K562 (cell line): ENCODE measurements around the gene ENPP7. TPM values are rescaled to one million over a fixed set of nuclear protein-coding genes. Genes with fewer than 3 reads are reported as not detected.
A peak's percentile ranks its signal among the peaks of the same experiment; 100 is the strongest.

Experiments used
- ATF7 ChIP-seq: fragments of 450-650 bp; IDR thresholded peaks from 2 replicates; pipeline ENCODE4 v1.7.1; 2014; ENCODE audit warnings: mild to moderate bottlenecking, moderate library complexity
- GTF2F1 ChIP-seq: IDR thresholded peaks from 2 replicates; pipeline ENCODE4 v1.6.1; 2011; ENCODE audit warnings: low read depth, low read length, improper control_type of control experiment
- KLF6 ChIP-seq: fragments of 250-450 bp; sonication (Bioruptor Pico); IDR thresholded peaks from 2 replicates; pipeline ENCODE4 v1.4.0; 2020; ENCODE audit warnings: mild to moderate bottlenecking, moderate library complexity, borderline replicate concordance
- L3MBTL2 ChIP-seq: fragments of 450-650 bp; IDR thresholded peaks from 2 replicates; pipeline ENCODE4 v1.6.1; 2016; ENCODE audit warnings: mild to moderate bottlenecking, moderate library complexity
- NONO ChIP-seq, 2 experiments: fragments of 200-400 bp in 1 of 2; fragments of 450-650 bp in 1 of 2; formaldehyde crosslinking in 1 of 2; IDR thresholded peaks; 2 replicates each; pipeline ENCODE4 v1.6.1; 2017; ENCODE audit warnings: low read depth in 2 of 2, mild to moderate bottlenecking in 2 of 2, moderate library complexity in 2 of 2, low read length in 1 of 2
- RBM34 ChIP-seq: fragments of 200-400 bp; formaldehyde crosslinking; IDR thresholded peaks from 2 replicates; pipeline ENCODE4 v1.6.1; 2018; ENCODE audit warnings: low read length, borderline replicate concordance; ENCODE audit not compliant: insufficient read depth
- SMC3 ChIP-seq: conservative IDR thresholded peaks from 2 replicates; pipeline ENCODE4 v1.6.1; 2011; ENCODE audit warnings: low read depth, low read length, improper control_type of control experiment; ENCODE audit not compliant: insufficient read depth
- TEAD1 ChIP-seq, 2 experiments: fragments of 450-650 bp in 1 of 2; sonication (generic) in 1 of 2; formaldehyde crosslinking; IDR thresholded peaks; 2 replicates each; pipeline versions ENCODE4 v1.4.0 to v1.8.0; 2020 to 2022; ENCODE audit warnings: mild to moderate bottlenecking in 2 of 2, missing genetic modification reagents in 1 of 2
- ZBTB7A ChIP-seq: IDR thresholded peaks from 2 replicates; pipeline ENCODE4 v1.6.1; 2011; ENCODE audit warnings: low read depth, mild to moderate bottlenecking, low read length, moderate library complexity, borderline replicate concordance; ENCODE audit not compliant: control insufficient read depth
- ZNF282 ChIP-seq: sonication (generic); formaldehyde crosslinking; IDR thresholded peaks from 2 replicates; pipeline ENCODE4 v1.8.1; 2023; ENCODE audit warnings: missing genetic modification reagents
- ZNF347 ChIP-seq: fragments of 450-650 bp; formaldehyde crosslinking; IDR thresholded peaks from 2 replicates; pipeline ENCODE4 v1.4.0; 2020; ENCODE audit warnings: low read depth, mild to moderate bottlenecking, moderate library complexity
- ZNF668 ChIP-seq: fragments of 250-450 bp; sonication (Bioruptor Pico); IDR thresholded peaks from 2 replicates; pipeline ENCODE4 v1.8.0; 2022; ENCODE audit warnings: mild to moderate bottlenecking, inconsistent platforms
- polyA plus RNA-seq, 8 experiments: library from polyadenylated mRNA; depleted of rRNA in 4 of 8; stranded (reverse) in 5 of 8; unstranded in 3 of 8; fragments of >200 nt; fragmentation: Nextera tagmentation in 2 of 8; fragmentation: Illumina TruSeq in 1 of 8; extraction: Ambion mirVana in 2 of 8; extraction: Trizol in 1 of 8; gene quantifications; 2 replicates each; pipeline versions ENCODE4 v1.2.1 to v1.2.3, GENCODE V29; 2011 to 2014; ENCODE audit warnings: inconsistent platforms in 1 of 8, missing spikeins in 1 of 8
- total RNA-seq, 7 experiments: library from RNA; depleted of rRNA in 6 of 7; stranded (reverse); fragments of >200 nt in 6 of 7; fragmentation: Illumina TruSeq in 2 of 7; extraction: Trizol in 2 of 7; gene quantifications; 2 replicates each; pipeline versions ENCODE4 v1.2.1 to v1.2.3, GENCODE V29; 2011 to 2021; ENCODE audit warnings: low replicate concordance in 1 of 7
- TF ChIP-seq, protein P1 (sequence below), 2 experiments: IDR thresholded peaks; 2 replicates each; pipeline ENCODE4 v1.6.1; 2011; ENCODE audit warnings: borderline replicate concordance in 1 of 2, control low read depth in 1 of 2, low read depth in 1 of 2, low read length in 1 of 2, mild to moderate bottlenecking in 1 of 2, mixed read lengths in 1 of 2, moderate library complexity in 1 of 2; ENCODE audit not compliant: insufficient read depth in 1 of 2, insufficient read length in 1 of 2, poor library complexity in 1 of 2, severe bottlenecking in 1 of 2; ENCODE audit errors: extremely low read depth in 1 of 2
- TF ChIP-seq, protein P2 (sequence below): fragments of 250-450 bp; sonication (Bioruptor Pico); IDR thresholded peaks from 2 replicates; pipeline ENCODE4 v1.8.0; 2021; ENCODE audit warnings: moderate library complexity, mild to moderate bottlenecking, inconsistent platforms
- TF ChIP-seq, protein P3 (sequence below): sonication (generic); formaldehyde crosslinking; IDR thresholded peaks from 2 replicates; pipeline ENCODE4 v1.8.1; 2022; ENCODE audit warnings: missing genetic modification reagents
- TF ChIP-seq, protein P4 (sequence below): fragments of 200-800 bp; sonication (Bioruptor generic); IDR thresholded peaks from 2 replicates; pipeline ENCODE4 v1.6.1; 2017; ENCODE audit warnings: missing genetic modification characterization, missing compliant biosample characterization
- TF ChIP-seq, protein P5 (sequence below): fragments of 450-650 bp; IDR thresholded peaks from 2 replicates; pipeline ENCODE4 v1.6.1; 2016; ENCODE audit warnings: mild to moderate bottlenecking

The ENPP7 gene
- total and polyA plus RNA-seq, 9 of the 15 experiments (the other 6 are each of a cell fraction or from before 2014, with no cell fraction given): not detected

DNA sequence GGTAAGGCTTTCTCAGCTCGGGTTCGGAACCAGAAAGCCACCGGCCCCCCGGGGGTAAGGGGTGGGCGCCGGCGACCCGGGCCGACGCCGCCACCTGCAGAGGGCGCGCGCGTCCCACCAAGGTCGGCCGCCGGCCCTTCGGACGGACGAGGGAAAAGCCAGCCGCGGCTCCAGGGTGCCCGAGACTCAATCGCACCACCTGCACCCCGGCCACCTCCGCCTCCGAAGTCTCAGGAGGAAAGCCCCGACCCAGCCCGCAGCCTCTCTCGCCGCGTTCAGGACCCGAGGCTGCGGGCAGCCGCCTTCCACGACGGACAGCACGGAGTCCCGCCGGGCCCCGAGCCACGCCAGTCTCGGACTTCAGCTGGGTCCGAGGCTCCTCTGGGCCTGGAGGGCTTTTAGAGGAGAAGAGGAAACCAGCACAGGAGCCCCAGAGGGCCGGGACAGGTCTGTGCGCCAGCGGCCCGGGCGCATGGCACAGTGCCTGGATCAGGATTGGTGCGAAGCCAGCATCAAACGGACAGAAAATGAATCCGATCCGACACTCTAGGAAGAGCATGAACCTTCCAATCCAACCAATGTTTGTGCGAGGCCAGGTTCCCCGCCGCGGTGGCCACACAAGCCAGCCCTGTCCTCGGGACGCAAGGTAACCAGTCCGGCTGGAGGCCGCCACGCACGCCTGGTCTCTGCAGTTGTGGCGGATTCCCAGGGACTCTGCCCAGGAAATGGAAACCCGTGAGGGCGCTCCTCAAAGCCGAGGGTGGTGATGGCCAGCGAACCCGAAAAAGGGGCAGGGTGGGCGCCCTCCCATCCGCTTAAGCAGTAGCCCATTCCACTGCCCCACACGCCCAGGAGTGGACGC is 59.4 kb downstream of the ENPP7 start (continued):
- TF ChIP-seq, protein P1, sequence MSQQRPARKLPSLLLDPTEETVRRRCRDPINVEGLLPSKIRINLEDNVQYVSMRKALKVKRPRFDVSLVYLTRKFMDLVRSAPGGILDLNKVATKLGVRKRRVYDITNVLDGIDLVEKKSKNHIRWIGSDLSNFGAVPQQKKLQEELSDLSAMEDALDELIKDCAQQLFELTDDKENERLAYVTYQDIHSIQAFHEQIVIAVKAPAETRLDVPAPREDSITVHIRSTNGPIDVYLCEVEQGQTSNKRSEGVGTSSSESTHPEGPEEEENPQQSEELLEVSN (IDR thresholded peaks at IDR 0.05; ENCODE audit: borderline replicate concordance in 1 of 2, extremely low read depth in 1 of 2, insufficient read depth in 1 of 2, insufficient read length in 1 of 2, low read depth in 1 of 2, low read length in 1 of 2, poor library complexity in 1 of 2, severe bottlenecking in 1 of 2): peak; percentile 44 to 79
- peak; percentile 90 for TF ChIP-seq SMC3
- no peak for TF ChIP-seq ZNF347
- TF ChIP-seq, protein P2, sequence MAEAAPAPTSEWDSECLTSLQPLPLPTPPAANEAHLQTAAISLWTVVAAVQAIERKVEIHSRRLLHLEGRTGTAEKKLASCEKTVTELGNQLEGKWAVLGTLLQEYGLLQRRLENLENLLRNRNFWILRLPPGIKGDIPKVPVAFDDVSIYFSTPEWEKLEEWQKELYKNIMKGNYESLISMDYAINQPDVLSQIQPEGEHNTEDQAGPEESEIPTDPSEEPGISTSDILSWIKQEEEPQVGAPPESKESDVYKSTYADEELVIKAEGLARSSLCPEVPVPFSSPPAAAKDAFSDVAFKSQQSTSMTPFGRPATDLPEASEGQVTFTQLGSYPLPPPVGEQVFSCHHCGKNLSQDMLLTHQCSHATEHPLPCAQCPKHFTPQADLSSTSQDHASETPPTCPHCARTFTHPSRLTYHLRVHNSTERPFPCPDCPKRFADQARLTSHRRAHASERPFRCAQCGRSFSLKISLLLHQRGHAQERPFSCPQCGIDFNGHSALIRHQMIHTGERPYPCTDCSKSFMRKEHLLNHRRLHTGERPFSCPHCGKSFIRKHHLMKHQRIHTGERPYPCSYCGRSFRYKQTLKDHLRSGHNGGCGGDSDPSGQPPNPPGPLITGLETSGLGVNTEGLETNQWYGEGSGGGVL (CRISPR knock-in tag): no peak
- no peak for TF ChIP-seq KLF6 (CRISPR knock-in tag)
- TF ChIP-seq RBM34: 0 out of 2 replicates have a peak, but pooled peaks have one; percentile 39
- peak; percentile 76 for TF ChIP-seq L3MBTL2
- TF ChIP-seq ATF7: 0 out of 2 replicates have a peak, but pooled peaks have one; percentile 17
- 0 out of 4 replicates have a peak, but pooled peaks of 1 of the 2 experiments have one; percentile 30 for TF ChIP-seq NONO (IDR thresholded peaks at IDR 0.05; ENCODE audit: low read depth in 2 of 2, low read length in 1 of 2)
- TF ChIP-seq ZBTB7A: peak; percentile 98
- TF ChIP-seq TEAD1 (CRISPR knock-in tag; IDR thresholded peaks at IDR 0.05): no peak
- TF ChIP-seq, protein P3, sequence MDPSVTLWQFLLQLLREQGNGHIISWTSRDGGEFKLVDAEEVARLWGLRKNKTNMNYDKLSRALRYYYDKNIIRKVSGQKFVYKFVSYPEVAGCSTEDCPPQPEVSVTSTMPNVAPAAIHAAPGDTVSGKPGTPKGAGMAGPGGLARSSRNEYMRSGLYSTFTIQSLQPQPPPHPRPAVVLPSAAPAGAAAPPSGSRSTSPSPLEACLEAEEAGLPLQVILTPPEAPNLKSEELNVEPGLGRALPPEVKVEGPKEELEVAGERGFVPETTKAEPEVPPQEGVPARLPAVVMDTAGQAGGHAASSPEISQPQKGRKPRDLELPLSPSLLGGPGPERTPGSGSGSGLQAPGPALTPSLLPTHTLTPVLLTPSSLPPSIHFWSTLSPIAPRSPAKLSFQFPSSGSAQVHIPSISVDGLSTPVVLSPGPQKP (CRISPR knock-in tag): no peak
- TF ChIP-seq ZNF668 (CRISPR knock-in tag): no peak
- TF ChIP-seq, protein P4, sequence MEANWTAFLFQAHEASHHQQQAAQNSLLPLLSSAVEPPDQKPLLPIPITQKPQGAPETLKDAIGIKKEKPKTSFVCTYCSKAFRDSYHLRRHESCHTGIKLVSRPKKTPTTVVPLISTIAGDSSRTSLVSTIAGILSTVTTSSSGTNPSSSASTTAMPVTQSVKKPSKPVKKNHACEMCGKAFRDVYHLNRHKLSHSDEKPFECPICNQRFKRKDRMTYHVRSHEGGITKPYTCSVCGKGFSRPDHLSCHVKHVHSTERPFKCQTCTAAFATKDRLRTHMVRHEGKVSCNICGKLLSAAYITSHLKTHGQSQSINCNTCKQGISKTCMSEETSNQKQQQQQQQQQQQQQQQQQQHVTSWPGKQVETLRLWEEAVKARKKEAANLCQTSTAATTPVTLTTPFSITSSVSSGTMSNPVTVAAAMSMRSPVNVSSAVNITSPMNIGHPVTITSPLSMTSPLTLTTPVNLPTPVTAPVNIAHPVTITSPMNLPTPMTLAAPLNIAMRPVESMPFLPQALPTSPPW (CRISPR knock-in tag): peak; percentile 61
- TF ChIP-seq, protein P5, sequence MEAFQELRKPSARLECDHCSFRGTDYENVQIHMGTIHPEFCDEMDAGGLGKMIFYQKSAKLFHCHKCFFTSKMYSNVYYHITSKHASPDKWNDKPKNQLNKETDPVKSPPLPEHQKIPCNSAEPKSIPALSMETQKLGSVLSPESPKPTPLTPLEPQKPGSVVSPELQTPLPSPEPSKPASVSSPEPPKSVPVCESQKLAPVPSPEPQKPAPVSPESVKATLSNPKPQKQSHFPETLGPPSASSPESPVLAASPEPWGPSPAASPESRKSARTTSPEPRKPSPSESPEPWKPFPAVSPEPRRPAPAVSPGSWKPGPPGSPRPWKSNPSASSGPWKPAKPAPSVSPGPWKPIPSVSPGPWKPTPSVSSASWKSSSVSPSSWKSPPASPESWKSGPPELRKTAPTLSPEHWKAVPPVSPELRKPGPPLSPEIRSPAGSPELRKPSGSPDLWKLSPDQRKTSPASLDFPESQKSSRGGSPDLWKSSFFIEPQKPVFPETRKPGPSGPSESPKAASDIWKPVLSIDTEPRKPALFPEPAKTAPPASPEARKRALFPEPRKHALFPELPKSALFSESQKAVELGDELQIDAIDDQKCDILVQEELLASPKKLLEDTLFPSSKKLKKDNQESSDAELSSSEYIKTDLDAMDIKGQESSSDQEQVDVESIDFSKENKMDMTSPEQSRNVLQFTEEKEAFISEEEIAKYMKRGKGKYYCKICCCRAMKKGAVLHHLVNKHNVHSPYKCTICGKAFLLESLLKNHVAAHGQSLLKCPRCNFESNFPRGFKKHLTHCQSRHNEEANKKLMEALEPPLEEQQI: no peak
- no peak for TF ChIP-seq GTF2F1
- no peak for TF ChIP-seq ZNF282 (CRISPR knock-in tag)
